Measurements from ENCODE around the gene CFAP141.
"Not testable (repeated sequence)": the region's sequence is repeated elsewhere in the genome, so short reads cannot be mapped to it uniquely, and the experiment has no call there.

Gene CFAP141

GRCh38 chr1:154206196-154206595 lies at the start of gene CFAP141:
Gene CFAP141 (minus strand): TSS chr1:154206333. CDS start chr1:154206307, 26 bp downstream.
- DNase-seq (ENCODE audit: low read depth) = peak; percentile 28

GRCh38 chr1:154253671-154254070 lies 47.5 kb upstream of the CFAP141 start:
- peak; percentile 60 for DNase-seq (ENCODE audit: low read depth)

- no peak for DNase-seq (ENCODE audit: low read depth)
These were observed 35.7 kb upstream of the CFAP141 start for GRCh38 chr1:154241703-154242351.

- no peak for DNase-seq (ENCODE audit: low read depth)
These were observed 34.2 kb upstream of the CFAP141 start for GRCh38 chr1:154240294-154240833.

- no peak for DNase-seq (ENCODE audit: low read depth)
These were observed 33.4 kb upstream of the CFAP141 start for GRCh38 chr1:154239491-154239890.

- no peak for DNase-seq (ENCODE audit: low read depth)
These were observed 31.9 kb upstream of the CFAP141 start for GRCh38 chr1:154237880-154238506.

- DNase-seq (ENCODE audit: low read depth) = no peak
These were observed 31.3 kb upstream of the CFAP141 start for GRCh38 chr1:154237435-154237834.

GRCh38 chr1:154236855-154237254 lies 30.7 kb upstream of the CFAP141 start:
- no peak for DNase-seq (ENCODE audit: low read depth)

- DNase-seq (ENCODE audit: low read depth) = peak; percentile 22
These were observed 27.0 kb upstream of the CFAP141 start for GRCh38 chr1:154233127-154233526.

- DNase-seq (ENCODE audit: low read depth) = not testable (repeated sequence)
These were observed 25.0 kb upstream of the CFAP141 start for GRCh38 chr1:154231112-154231511.

GRCh38 chr1:154225370-154225769 lies 19.2 kb upstream of the CFAP141 start:
- no peak for DNase-seq (ENCODE audit: low read depth)

- DNase-seq (ENCODE audit: low read depth) = no peak
These were observed 17.5 kb upstream of the CFAP141 start for GRCh38 chr1:154223621-154224020.

GRCh38 chr1:154222918-154223317 lies 16.8 kb upstream of the CFAP141 start:
- no peak for DNase-seq (ENCODE audit: low read depth)

GRCh38 chr1:154222518-154222917 lies 16.4 kb upstream of the CFAP141 start:
- DNase-seq (ENCODE audit: low read depth) = no peak

GRCh38 chr1:154221278-154222001 lies 15.3 kb upstream of the CFAP141 start:
- DNase-seq (ENCODE audit: low read depth) = peak; percentile 70

GRCh38 chr1:154220970-154221277 lies 14.8 kb upstream of the CFAP141 start:
- no peak for DNase-seq (ENCODE audit: low read depth)

GRCh38 chr1:154220071-154220969 lies 14.2 kb upstream of the CFAP141 start, which contains the start of gene UBAP2L:
Gene UBAP2L (plus strand): TSS chr1:154220955. CDS start chr1:154225124, 4,169 bp downstream.
- DNase-seq (ENCODE audit: low read depth) = peak; percentile 99

- peak; percentile 54 for DNase-seq (ENCODE audit: low read depth)
These were observed 13.4 kb upstream of the CFAP141 start for GRCh38 chr1:154219541-154219940.

GRCh38 chr1:154218545-154218944 lies 12.4 kb upstream of the CFAP141 start:
- DNase-seq (ENCODE audit: low read depth) = no peak

- DNase-seq (ENCODE audit: low read depth) = peak; percentile 92
These were observed 7.1 kb upstream of the CFAP141 start for GRCh38 chr1:154213274-154213673.

- DNase-seq (ENCODE audit: low read depth) = no peak
These were observed 6.0 kb upstream of the CFAP141 start for GRCh38 chr1:154212083-154212482.
